D721Med (cell line): Measurements from ENCODE around the gene TRPC4AP.

Experiments
- DNase-seq: peaks from one replicate; pipeline ENCODE4 v3.0.0; 2011; ENCODE audit warnings: low spot score; ENCODE audit not compliant: insufficient read length
- FAIRE-seq: peaks from 2 replicates; lab custom pipeline; 2011; peaks lifted over from hg19 to GRCh38; lab: Jason Lieb, UNC
- CTCF ChIP-seq: IDR thresholded peaks from 2 replicates; pipeline ENCODE4 v1.5.1; 2012; ENCODE audit warnings: mild to moderate bottlenecking, control low read depth; ENCODE audit not compliant: insufficient read depth; ENCODE audit errors: missing control alignments

TRPC4AP gene

GRCh38 chr20:35014537-35014936 lies 78.1 kb downstream of the TRPC4AP start:
- DNase-seq (no peak), FAIRE-seq (no peak)
- no peak for TF ChIP-seq CTCF

- DNase-seq (no peak), FAIRE-seq (no peak)
- no peak for TF ChIP-seq CTCF
Observed at GRCh38 chr20:35013421-35014411, 78.9 kb downstream of the TRPC4AP start.

- FAIRE-seq, result no peak
- no peak for TF ChIP-seq CTCF
Observed at GRCh38 chr20:35012227-35013069, 80.2 kb downstream of the TRPC4AP start.

GRCh38 chr20:35011589-35012226 lies 80.9 kb downstream of the TRPC4AP start:
- TF ChIP-seq CTCF, result no peak
- no peak for FAIRE-seq
- DNase-seq, result no peak

More at GRCh38 chr20:35012227-35013069, 80.2 kb downstream of the TRPC4AP start:
- no peak for DNase-seq

GRCh38 chr20:35010405-35011192 lies 82.0 kb downstream of the TRPC4AP start:
- FAIRE-seq (no peak), DNase-seq (no peak)
- no peak for TF ChIP-seq CTCF

GRCh38 chr20:35009665-35010328 lies 82.8 kb downstream of the TRPC4AP start:
- FAIRE-seq, result no peak
- no peak for DNase-seq
- TF ChIP-seq CTCF, result no peak
